GM12864 (cell line): ENCODE measurements around the gene C20orf141.

Source experiments
- DNase-seq: peaks from one replicate; pipeline ENCODE4 v3.0.0-alpha.2; 2011; ENCODE audit warnings: low read depth
- H3K4me3 ChIP-seq: 2 replicates; pipeline ENCODE4 v1.5.1; 2011; ENCODE audit warnings: mild to moderate bottlenecking, low read depth, low read length, control low read depth
- TF ChIP-seq, protein P1 (sequence below): IDR thresholded peaks from 2 replicates; pipeline ENCODE4 v1.5.1; 2011; ENCODE audit warnings: low read depth, mild to moderate bottlenecking, moderate library complexity, low read length, control low read depth, inconsistent platforms; ENCODE audit errors: missing control alignments

Gene C20orf141

DNA sequence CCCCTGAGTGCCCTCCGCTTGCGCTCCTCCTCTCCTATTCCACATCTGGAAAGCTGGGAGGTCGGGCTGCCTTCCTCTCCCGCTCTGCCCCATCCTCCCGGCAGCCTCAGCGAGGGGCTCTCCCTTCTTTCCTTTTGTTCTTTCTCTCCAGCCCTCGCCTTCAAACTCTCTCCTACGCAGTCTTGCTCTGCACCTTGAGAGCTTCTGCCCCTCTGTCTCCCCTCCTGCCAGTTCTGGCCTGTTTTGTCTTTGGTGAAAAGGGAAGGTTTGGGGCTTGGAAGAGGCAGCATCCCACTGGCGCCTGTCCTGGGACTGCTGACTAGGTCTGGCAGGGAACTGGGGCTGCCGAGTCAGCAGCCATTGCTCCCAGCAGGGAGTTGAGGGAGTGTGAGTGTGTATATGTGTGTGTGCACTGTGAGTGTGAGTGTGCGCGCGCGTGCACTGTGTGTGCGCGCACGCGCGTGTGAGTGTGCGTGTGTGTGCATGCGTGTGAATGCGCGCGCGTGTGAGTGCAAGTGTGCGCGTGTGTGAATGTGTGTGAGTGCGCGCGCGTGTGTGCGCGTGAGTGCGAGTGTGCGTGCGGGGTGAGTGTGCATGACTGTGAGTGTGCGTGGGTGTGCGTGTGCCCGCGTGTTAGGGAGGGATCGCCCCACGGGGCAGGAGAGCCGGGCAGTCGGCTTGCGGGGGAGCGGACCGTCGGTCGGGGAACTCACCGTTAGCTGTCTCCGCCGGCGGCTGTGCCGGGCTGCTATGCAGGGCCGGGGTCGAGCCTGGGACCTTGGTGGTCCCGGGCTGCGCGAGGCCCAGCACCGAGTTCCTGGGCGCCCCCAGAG, 14.9 kb upstream of the C20orf141 start:
- H3K4me3 ChIP-seq, result peak overlapping the region; percentile 43
- DNase-seq, result no peak
- TF ChIP-seq, protein P1, sequence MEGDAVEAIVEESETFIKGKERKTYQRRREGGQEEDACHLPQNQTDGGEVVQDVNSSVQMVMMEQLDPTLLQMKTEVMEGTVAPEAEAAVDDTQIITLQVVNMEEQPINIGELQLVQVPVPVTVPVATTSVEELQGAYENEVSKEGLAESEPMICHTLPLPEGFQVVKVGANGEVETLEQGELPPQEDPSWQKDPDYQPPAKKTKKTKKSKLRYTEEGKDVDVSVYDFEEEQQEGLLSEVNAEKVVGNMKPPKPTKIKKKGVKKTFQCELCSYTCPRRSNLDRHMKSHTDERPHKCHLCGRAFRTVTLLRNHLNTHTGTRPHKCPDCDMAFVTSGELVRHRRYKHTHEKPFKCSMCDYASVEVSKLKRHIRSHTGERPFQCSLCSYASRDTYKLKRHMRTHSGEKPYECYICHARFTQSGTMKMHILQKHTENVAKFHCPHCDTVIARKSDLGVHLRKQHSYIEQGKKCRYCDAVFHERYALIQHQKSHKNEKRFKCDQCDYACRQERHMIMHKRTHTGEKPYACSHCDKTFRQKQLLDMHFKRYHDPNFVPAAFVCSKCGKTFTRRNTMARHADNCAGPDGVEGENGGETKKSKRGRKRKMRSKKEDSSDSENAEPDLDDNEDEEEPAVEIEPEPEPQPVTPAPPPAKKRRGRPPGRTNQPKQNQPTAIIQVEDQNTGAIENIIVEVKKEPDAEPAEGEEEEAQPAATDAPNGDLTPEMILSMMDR, result no peak

DNA sequence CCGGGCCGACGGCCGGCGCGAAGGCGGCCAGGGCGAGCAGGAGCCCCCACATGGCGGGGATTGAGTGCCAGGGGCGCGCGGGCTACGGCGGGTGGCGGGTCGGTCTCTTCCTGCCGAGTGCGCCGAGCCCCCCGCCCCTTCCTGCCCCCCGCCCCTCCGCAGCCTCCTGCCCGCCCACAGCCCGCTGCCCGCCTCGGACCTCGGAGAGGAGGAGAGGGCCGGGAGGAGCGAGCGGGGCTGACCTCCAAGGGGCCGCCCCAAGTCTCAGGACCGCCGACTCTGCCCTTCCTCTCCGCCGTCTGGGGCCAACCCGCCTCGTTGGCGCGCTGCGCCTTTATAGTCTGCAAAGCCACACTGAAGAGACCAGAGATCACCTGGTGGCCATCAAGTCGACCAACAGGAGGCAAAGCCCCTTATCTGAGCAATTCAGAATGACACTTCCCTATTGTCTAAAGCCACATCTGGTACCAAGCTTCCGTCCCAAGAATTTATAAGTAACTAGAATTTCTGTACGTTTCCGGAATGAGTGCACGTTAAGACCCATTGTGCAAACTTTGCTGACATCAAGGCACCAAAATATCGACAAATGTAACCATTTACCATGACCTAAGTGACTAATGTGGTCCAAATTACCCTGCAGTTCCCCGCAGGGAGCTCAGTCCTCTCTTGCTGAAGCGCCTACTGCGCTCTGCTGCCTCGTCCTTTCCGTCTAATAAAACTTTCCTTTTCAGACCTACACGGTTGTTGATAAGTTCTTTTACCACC, 14.1 kb upstream of the C20orf141 start, which contains the start of gene CPXM1:
TSS of gene CPXM1 (minus strand) at position 107 of the 765 bp plus-strand sequence. CDS start at position 52, 55 bp downstream.
- TF ChIP-seq, protein P1, result no peak
- H3K4me3 ChIP-seq, result peak within 1 kb of the TSS; percentile 43
- no peak for DNase-seq

DNA sequence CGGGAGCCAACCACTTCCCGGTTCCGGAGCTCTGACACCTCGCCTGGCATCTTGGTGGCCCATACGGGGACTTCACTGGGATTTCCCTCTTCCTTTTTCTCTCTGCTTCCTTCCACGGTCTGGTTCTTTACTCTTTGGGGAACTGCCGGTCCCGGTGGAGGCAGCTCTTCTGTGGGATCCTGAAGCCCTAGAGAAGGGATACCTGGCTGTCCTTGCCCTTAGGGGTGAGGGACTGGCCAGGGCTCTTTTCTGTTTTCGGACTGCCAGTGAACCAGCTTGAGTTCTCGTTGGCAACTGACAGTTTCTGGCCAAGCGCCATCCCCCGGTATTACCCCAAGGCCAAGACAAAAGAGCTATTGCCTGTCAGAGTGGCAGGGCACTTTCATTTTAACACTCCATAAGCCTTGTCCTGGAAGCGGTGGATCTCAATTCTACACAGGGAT, 13.5 kb upstream of the C20orf141 start:
- DNase-seq, result no peak
- TF ChIP-seq, protein P1, result no peak
- no peak overlapping the region for H3K4me3 ChIP-seq

DNA sequence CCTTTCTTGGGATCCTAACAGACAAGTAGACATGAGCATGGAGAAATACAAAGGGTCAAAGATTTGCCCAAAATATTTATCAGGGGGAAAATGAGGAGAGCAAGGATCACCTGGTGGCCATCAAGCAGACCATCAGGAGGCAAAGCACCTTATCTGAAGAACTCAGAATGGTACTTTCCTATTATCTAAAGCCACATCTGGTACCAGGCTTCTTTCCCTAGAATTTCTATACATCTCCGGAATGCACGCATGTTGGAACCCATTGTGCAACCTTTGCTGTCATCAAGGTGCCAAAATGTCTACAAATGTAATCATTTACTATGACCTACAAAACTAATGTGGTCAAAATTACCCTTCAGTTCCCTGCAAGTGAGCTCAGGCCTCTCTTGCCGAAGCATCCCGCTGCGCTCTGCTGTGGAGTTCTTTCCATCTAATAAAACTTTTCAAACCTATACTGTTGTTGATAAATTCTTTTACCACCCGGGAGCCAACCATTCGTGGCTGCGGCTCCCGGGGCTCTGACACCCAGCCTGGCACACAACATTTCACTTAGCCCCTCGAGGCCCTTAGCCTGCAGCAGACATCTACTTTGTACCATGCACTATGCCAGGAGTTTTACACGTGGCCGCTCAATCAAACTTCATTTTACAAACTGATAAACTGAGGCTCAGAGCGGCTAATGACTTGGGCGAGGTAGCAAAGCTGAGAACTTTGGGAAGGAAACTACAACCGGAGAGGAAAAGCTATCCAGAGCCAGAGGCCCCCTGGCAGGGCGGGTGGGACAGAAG, 10.6 kb upstream of the C20orf141 start:
- no peak overlapping the region for H3K4me3 ChIP-seq

DNA sequence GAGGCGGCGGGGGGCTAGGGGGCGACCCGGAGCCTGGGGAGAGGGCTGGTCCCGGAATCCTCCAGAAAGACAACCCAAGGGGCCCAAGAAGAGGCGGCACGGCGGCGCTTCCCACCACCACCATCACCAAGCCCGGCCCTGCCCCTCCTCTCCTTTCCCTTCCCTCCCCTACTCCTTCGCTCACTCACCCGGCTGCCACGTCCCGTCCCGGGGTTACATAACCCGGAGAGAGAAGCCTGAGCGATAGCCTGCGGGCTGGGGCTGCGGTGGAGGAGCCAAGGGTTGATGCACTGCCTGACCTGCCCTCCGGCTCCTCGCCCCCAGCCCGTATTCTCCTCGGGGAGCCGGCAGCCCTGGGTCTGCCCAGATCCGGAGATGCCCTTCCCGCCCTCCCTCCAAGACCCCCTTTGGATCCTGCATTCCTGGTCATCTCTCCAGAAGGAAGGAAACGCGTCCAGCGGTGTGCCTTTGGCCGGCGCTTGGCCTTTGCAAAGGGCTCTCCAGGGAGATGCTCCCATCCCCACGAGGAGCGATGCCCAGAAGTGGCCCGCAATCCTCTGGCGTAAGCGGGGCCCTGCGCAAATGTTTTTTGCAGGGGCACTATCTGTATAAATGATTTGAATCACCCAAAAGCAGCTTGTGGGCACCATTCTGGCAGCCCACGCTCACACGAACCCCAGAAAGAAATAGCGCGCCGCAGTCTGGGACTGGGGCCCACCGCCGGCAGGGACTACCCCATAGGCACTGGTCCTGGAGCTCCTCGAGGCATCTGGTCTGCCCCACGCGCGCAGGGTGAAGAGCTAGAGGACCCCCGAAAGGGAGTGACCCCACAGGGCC, 9.7 kb upstream of the C20orf141 start:
- TF ChIP-seq, protein P1, result no peak
- no peak for DNase-seq

More for the DNA sequence above, 10.6 kb upstream of the C20orf141 start:
- TF ChIP-seq, protein P1, result no peak
- DNase-seq, result no peak

More for the DNA sequence above, 9.7 kb upstream of the C20orf141 start:
- H3K4me3 ChIP-seq, result no peak overlapping the region
